GM19240 (cell line): ENCODE results near the gene FOXL1.

Experiments
- DNase-seq: peaks from one replicate; pipeline ENCODE4 v3.0.0; 2011; ENCODE audit warnings: low spot score; ENCODE audit not compliant: insufficient read length

The FOXL1 gene

DNA sequence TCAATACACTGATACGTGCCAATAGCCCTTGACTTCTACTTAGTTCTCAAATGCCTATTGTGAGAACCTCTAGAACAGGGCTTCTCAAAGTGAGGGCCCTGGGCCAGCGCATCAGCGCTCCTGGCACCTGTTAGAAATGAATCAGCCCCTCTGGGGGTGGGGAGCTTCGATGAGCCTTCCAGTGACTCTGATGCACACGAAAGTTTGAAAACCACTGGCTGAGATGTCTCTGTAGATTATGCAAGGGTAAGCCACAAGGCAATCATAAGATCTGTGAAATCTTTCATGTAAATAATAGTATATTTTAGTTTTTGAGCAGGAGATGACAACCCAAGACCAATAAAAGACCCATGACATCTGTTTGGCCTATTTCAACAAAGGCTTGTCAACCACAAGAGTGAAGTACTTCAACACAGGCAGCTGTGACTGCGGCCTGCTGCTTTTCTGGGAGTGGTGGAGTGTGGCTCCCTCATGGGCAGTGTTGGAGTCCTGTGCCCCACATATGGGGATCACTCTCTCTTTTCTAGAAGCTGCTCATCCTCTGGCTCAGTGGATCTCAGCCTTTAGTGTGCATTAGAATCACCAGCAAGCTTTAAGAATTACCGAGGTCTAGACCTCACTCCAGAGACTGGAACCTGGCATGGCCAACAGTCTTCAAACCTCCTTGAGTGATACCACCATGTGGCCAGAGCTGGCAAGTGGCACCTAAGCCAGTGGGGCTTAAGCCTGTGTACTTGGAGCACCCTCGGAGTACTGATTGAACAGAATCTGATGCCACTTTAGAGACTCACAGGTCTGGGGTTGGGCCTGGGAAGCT is 29.1 kb upstream of the FOXL1 start:
- DNase-seq = no peak

DNA sequence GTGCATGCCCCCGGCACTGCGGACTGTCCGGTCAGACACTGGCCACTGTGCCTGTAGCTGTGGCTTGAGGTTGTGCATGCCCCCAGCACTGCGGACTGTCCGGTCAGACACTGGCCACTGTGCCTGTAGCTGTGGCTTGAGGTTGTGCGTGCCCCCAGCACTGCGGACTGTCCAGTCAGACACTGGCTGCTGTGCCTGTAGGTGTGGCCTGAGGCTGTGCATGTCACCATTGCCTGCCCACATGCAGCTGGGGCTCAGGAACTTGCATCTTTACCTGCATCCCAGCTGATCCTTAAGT is 28.5 kb upstream of the FOXL1 start:
- no peak for DNase-seq

DNA sequence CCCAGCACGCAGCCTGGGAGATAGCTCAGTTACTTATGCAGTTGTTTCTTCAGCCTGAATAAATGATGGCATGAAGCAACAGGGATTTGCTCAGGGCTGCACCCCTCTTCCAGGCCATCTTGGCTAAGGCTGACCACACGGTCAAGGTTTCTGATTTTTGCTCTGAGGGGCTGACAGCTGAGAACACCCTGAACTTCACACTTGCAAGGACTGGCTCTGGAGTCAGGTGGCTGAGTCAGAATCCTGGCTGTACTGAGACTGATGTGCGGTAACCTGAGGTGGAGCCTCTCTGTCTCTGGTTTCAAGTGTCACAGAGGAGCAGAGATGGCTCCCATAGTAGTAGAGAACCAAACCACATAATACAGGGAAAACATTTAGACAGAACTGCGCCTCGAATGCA is 28.1 kb upstream of the FOXL1 start:
- no peak for DNase-seq

DNA sequence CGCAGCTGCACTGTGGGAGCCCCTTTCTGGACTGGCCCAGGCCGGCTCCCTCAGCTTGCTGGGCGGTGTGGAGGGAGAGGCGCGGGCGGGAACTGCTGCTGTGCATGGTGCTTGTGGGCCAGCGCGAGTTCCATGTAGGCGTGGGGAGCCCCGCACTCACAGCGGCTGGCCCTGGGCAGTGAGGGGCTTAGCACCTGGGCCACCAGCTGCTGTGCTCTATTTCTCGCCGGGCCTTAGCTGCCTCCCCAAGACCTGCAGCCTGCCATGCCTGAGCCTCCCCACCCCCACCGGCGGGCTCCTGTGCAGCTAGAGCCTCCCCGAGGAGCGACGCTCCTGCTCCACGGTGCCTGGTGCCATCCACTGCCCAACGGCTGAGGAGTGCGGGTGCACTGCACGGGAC is 25.0 kb upstream of the FOXL1 start:
- DNase-seq = no peak

DNA sequence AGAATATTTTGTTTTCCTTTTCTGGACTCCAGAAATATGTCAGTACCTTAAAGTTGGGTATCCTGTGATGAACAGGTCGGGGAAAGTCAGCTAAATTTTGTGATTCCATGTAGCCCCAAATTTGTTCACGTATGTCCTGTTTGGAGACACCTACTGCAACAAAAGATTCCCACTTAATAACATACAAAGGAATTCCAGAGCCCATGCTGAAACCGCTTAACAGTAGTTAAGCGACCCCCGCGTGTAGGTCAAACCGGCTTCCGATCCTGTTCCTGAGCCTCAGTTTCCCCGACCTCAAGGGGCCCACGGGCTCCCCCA is 23.8 kb upstream of the FOXL1 start:
- no peak for DNase-seq

DNA sequence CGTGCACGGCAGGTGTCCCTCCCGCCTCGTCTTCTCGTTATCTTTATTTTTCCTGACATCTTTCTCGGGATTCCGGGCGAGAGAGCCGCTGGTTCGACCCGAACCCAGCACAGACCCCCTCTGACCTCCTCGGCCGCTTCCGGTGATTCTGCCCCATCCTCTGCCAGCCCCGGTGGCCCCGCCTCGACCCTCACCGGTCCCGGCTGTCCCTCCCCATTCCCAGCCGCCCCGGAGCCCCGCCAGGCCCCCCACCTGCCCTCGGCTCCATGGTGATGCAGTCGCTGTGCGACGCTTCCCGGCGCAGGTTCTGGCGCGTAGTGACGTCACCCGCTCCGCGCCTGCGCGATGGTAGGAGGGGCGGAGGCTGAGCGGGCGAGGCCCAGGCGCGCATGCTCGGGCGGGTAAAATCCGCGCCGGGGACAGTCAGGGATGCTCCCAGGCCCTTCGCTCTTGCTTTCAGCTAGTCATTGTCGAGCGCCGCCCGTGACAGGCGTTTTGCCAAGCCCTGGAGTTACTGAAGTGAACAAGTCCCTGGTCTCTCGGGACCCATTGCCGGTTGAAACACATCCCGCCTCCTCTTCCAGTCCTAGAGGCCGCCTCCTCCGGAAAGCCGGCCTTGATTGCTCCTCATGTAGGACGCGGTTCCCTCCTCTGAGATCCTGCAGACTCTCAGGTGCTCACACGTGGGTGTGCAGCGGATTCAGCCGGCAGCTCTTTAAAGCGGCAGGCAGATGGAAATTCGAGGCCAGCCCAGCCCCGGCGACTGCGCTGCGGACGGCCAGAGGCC is 23.2 kb upstream of the FOXL1 start, which contains the start of gene MTHFSD:
Gene MTHFSD (minus strand): TSS at position 319 of the 787 bp plus-strand sequence. CDS start 51 bp downstream, at position 268.
- DNase-seq = peak; percentile 92

DNA sequence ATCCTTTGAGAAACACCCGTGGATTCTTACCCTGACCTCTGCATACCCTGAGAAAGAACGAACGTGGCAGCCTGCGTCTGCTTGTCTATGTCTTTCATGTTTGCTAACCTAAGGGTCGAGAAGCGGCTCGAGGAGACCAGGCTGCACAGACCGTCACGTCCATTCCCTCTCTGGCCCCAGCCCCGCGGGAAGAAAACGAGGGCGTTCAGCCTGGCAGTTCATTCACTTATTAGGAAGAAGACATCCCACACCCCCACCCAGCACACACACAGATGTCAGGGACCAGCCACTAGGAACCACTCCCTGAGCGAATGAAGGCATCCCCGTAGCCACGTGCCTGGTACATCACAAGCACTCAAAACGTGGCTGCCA is 22.7 kb upstream of the FOXL1 start:
- DNase-seq = no peak

DNA sequence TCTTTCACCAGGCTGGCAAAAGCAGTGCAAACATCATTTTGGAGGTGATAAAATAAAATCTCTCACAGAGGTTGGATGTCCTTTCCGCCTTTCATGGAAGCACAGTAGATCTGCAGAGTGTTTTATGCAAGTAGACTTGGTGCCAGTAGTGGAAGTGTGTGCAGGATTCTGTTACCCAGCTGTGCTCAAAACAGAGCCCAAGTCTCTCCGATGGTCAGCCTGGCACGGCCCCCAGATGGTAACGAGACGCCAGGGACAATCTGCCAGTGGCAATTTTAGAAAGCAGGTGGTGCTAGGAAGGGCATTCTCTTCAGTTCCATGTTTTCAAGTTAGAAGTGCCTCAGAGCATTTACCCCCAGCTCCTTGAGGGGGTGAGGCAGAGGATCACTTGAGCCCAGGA is 21.8 kb upstream of the FOXL1 start:
- DNase-seq = no peak

DNA sequence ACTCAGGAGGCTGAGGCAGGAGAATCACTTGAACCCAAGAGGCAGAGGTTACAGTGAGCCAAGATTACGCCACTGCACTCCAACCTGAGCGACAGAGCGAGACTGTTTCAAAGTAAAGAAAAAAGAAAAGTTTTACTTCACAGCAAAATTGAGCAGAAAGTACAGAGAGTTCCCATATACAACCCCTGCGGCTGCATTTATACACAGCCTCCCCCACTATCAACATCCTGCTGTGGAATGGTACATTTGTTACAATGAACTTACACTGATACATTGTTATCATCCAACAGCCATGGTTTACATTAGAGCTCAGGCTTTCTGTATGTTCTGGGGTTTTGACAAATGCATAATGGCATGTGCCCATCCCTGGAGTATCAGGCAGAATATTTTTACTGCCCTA is 20.8 kb upstream of the FOXL1 start:
- no peak for DNase-seq

DNA sequence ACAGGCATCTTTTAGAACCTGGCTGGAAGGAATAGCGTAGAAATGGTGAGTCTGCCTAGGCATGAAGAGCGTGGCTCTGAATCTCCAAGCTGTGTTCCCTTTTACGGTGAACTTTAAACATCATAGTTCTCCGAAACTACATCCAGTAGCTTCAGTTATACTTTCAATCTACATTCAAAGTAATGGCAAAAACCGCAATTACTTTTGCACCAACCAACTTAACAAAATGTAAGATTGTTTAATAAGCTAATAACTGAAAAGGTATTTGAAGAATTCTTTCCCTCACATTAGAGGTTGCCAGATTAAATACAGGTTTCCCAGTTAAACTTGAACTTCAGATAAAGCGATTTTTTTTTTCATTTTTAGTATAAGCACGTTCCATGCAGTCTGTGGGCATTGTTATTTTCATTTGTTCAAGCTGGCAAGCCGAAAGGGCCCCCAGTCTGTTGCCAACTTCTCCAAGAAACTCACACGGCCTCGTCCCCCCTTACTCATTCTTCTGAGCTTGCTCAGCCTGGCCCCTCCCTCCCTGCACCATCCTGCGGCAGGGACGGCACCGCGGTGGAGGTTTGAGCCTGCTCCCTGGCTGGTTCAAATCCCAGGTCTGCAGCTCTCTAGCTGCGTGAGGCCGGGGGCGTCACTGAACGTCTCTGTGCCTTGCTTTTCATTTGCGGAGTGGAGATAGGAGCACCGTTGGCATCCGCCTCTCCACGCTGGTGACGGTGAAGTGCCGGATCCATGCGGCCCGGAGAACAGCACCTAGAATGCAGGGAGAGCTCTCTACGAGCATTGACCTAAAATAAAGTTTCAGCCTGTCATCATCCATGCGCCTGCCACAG is 19.8 kb upstream of the FOXL1 start:
- no peak for DNase-seq

DNA sequence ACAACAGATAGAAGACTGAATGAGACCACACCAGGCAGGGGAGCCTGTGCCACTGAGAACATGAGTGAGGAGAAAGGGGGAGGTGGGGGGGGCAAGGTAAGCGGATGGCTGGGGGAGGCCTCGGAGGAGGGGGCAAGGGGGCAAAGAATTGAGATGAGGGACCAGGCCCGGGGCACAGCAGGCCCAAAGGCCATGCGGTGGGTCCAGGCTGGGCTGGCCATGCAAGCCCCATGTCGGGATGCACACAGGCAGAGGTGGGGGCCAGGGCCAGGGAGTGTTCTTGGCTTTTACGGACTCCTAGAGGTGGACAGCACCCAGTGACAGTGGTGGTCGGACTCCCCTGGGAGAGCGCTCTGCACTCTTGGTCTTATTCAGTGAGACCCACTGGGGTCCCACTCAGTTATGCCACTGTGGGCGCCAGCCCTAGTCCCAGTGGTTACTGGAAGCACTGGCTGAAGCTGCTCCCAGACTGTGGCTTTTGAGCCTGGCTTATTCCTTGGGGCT is 18.5 kb upstream of the FOXL1 start:
- no peak for DNase-seq

DNA sequence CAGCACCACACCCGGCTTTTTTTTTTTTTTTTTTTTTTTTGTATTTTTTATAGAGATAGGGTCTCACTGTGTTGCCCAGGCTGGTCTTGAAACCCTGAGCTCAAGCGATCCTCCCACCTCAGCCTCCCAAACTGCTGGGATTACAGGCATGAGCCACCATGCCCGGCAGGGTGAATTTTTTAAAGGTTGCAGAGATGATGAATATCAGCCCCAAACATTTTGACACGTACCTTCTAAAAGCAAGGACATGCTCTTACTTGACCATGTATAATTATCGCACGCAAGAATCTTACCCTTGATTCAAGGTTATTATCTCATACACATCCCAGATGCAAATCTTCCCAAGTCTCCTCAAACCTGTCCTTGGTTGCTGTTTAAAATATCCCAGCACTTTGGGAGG is 16.0 kb upstream of the FOXL1 start:
- DNase-seq = no peak

DNA sequence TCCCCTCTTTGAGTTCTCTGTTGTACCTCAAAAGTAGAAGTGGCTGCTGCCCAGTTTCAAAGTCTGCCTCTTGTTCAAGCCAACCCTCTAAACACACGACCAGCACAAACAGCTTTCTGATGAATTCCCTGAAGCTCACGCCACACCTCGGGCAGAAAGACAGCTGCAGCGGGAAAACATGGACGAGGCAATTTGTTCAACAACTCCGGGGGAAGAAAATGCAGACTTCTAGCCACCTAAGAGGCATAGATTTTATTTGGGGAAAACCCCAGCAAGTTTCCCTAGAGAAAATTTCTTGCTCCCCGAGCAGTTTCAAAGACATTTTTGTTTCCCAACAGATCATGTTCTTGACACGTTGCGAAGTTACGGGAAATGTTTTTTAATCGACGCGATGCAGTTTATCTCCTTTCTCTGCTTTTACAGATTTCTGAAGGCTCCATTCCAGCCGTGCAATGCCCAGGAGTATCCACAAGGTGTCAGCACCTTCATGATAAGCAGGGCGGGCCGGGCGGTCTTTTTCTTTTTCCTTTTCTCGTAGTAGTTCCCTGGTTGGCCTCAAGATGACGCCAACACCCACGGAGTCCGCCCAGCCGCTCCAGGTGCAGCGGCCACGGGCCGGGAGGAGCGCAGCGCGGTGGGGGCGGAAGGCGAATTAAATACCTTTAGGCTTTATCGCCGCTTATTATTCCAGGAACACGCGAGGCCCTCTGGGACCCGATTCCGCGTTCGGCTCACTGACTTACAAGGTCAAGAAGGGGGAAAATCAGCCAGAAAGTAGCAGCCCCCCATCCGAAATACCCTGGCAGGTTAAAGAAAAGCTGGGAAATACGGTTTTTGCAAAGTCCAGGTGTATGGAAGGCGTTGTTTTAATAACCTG is 14.6 kb upstream of the FOXL1 start:
- DNase-seq = peak; percentile 90

DNA sequence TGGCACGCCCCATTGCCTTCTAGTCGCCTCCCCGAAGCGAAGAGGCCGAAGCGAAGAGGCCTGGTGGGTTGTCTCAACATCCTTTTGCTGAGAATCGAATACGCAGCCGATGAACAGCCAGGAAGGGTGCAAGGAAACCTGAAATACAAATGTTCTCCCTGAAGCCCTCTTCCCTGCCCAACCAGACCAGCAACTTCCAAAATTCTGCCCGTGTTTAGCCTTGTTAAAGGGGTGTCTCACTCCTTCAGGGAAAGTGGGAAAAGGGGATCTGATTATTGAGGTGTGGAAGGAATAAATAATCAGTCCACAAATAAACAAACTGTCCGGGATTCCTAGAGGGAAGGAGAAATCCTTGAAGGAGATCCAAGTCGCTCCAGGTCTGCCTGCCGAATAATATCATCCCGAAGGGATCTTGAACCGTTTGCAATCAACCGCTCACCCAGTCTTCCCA is 13.1 kb upstream of the FOXL1 start:
- DNase-seq = no peak

DNA sequence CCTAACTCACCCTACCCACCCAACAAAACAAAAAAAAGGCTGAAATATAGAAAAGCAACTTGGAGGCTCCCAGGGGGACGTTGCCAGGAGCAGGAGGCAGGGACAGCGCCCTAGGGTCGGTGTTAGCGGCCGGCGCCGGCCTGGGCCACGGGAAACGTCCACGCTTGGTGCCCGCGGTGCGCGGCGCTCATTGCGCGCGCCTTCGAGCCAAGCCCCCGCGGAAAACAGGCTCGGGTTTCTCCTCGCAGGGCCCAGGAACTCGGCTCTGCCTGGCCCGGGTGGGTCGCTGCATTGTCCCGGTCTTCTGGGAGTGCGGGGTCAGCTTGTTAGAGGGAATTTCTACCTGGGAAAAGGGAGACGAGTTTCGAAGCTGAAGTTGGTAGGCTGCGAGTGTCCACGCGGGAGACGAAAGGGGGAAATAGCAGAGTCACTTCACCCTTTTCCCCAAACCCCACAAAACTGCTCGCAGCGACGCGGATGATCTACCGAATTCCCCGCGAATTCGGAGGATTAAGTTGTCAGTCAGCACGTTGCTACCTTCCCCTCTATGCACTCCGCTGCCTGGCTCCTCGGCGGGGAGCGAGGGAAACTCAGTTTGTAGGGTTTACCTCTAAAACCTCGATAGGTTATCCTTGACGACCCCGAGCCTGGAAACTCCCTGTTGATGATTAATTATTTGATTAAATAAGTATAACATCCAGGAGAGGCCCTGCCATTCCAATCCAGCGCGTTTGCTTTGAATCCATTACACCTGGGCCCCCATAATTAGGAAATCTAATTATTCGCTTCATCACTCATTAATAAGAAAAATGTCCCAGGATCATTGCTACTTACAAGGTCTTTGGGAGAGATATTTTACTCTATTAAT is 12.5 kb upstream of the FOXL1 start:
- no peak for DNase-seq

DNA sequence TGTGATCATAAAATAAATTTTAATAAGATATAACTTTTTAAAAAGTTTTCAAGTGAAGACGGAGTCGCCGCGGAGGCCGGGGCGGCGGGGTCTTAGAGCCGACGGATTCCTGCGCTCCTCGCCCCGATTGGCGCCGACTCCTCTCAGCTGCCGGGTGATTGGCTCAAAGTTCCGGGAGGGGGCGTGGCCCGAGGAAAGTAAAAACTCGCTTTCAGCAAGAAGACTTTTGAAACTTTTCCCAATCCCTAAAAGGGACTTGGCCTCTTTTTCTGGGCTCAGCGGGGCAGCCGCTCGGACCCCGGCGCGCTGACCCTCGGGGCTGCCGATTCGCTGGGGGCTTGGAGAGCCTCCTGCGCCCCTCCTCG is 11.8 kb upstream of the FOXL1 start, which contains the start of gene FOXC2:
Gene FOXC2 (plus strand): TSS at position 229 of the 365 bp plus-strand sequence. CDS start 507 bp downstream, outside the sequence.
- DNase-seq = no peak

DNA sequence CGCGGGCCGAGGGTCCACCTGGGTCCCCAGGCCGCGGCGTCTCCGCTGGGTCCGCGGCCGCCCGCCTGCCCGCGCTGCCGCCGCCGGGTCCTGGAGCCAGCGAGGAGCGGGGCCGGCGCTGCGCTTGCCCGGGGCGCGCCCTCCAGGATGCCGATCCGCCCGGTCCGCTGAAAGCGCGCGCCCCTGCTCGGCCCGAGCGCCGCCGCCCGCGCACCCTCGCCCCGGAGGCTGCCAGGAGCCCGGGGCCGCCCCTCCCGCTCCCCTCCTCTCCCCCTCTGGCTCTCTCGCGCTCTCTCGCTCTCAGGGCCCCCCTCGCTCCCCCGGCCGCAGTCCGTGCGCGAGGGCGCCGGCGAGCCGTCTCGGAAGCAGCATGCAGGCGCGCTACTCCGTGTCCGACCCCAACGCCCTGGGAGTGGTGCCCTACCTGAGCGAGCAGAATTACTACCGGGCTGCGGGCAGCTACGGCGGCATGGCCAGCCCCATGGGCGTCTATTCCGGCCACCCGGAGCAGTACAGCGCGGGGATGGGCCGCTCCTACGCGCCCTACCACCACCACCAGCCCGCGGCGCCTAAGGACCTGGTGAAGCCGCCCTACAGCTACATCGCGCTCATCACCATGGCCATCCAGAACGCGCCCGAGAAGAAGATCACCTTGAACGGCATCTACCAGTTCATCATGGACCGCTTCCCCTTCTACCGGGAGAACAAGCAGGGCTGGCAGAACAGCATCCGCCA is 11.2 kb upstream of the FOXL1 start:
- no peak for DNase-seq

DNA sequence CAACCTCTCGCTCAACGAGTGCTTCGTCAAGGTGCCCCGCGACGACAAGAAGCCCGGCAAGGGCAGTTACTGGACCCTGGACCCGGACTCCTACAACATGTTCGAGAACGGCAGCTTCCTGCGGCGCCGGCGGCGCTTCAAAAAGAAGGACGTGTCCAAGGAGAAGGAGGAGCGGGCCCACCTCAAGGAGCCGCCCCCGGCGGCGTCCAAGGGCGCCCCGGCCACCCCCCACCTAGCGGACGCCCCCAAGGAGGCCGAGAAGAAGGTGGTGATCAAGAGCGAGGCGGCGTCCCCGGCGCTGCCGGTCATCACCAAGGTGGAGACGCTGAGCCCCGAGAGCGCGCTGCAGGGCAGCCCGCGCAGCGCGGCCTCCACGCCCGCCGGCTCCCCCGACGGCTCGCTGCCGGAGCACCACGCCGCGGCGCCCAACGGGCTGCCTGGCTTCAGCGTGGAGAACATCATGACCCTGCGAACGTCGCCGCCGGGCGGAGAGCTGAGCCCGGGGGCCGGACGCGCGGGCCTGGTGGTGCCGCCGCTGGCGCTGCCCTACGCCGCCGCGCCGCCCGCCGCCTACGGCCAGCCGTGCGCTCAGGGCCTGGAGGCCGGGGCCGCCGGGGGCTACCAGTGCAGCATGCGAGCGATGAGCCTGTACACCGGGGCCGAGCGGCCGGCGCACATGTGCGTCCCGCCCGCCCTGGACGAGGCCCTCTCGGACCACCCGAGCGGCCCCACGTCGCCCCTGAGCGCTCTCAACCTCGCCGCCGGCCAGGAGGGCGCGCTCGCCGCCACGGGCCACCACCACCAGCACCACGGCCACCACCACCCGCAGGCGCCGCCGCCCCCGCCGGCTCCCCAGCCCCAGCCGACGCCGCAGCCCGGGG is 10.4 kb upstream of the FOXL1 start:
- no peak for DNase-seq
